Hepatocyte (in vitro differentiated cells): ENCODE measurements around the gene GAREM2.

Experiments
- CTCF ChIP-seq: fragments of 200-600 bp; sonication (generic); IDR thresholded peaks from 2 replicates; pipeline ENCODE4 v1.5.1; 2016; ENCODE audit warnings: antibody characterized with exemption, mild to moderate bottlenecking; ENCODE audit not compliant: poor library complexity
- EZH2 ChIP-seq: fragments of 200-600 bp; sonication (generic); IDR thresholded peaks from 2 replicates; pipeline ENCODE4 v1.6.1; 2016; ENCODE audit warnings: antibody characterized with exemption, mild to moderate bottlenecking, borderline replicate concordance
- EZH2phosphoT487 ChIP-seq: fragments of 200-600 bp; sonication (generic); IDR thresholded peaks from one replicate; pipeline ENCODE4 v1.6.1; 2018; ENCODE audit warnings: antibody characterized with exemption, mild to moderate bottlenecking, low read depth, moderate library complexity; ENCODE audit not compliant: unreplicated experiment, severe bottlenecking

GRCh38 chr2:26191316-26192159 lies 18.6 kb downstream of the GAREM2 start:
- no peak for TF ChIP-seq CTCF
- no peak for TF ChIP-seq EZH2
- TF ChIP-seq EZH2phosphoT487, result no peak
